Gastrocnemius medialis (tissue), 4 donors: ENCODE data around the gene UGT2A2.

ENCODE experiments used
- CTCF ChIP-seq, 5 experiments: fragments of 450-650 bp in 3 of 5; fragments of 200-600 bp in 2 of 5; sonication (generic) in 2 of 5; IDR thresholded peaks in 4 of 5; conservative IDR thresholded peaks in 1 of 5; 1 replicate in 4 of 5; 2 replicates in 1 of 5; pipeline ENCODE4 v1.5.1; 2016 to 2019; ENCODE audit warnings: antibody characterized with exemption in 5 of 5, mild to moderate bottlenecking in 3 of 5, moderate library complexity in 3 of 5
- POLR2A ChIP-seq, 2 donors: fragments of 450-650 bp; IDR thresholded peaks; one replicate each; pipeline ENCODE4 v1.6.1; 2017; ENCODE audit warnings: antibody characterized with exemption in 2 of 2, mild to moderate bottlenecking in 2 of 2, moderate library complexity in 2 of 2

GRCh38 chr4:69653147-69653546, 13.7 kb upstream of the UGT2A2 start, which contains the start of gene UGT2A1:
- no peak for TF ChIP-seq POLR2A (IDR thresholded peaks at IDR 0.05)
- TF ChIP-seq CTCF (IDR thresholded peaks at IDR 0.05 in 4 of 5, conservative IDR thresholded peaks at IDR 0.05 in 1 of 5): no peak
